Parathyroid adenoma (tissue), 2 donors: Measurements from ENCODE around the gene PGC.
A peak's percentile ranks its signal among the peaks of the same experiment; 100 is the strongest.
"Not testable (repeated sequence)": the region's sequence is repeated elsewhere in the genome, so short reads cannot be mapped to it uniquely, and the experiment has no call there.

Experiments used
- H2AFZ ChIP-seq: fragments of 300-600 bp; sonication (generic); one replicate; pipeline ENCODE4 v1.7.0; 2017; ENCODE audit warnings: antibody characterized with exemption, mild to moderate bottlenecking
- H3K27ac ChIP-seq: fragments of 300-600 bp; sonication (generic); one replicate; pipeline ENCODE4 v1.7.0; 2017
- H3K27me3 ChIP-seq: fragments of 300-600 bp; sonication (generic); one replicate; pipeline ENCODE4 v1.7.0; 2017; ENCODE audit warnings: low read length; ENCODE audit not compliant: control insufficient read depth, insufficient read depth
- H3K36me3 ChIP-seq: fragments of 300-600 bp; sonication (generic); one replicate; pipeline ENCODE4 v1.7.0; 2017; ENCODE audit warnings: low read length; ENCODE audit not compliant: control insufficient read depth, insufficient read depth
- H3K4me1 ChIP-seq: fragments of 300-600 bp; sonication (generic); one replicate; pipeline ENCODE4 v1.7.0; 2017; ENCODE audit warnings: control low read depth
- H3K4me2 ChIP-seq: fragments of 300-600 bp; sonication (generic); one replicate; pipeline ENCODE4 v1.7.0; 2017; ENCODE audit warnings: low read length
- H3K4me3 ChIP-seq: fragments of 300-600 bp; sonication (generic); one replicate; pipeline ENCODE4 v1.7.0; 2017; ENCODE audit warnings: low read depth, low read length
- H3K79me2 ChIP-seq: fragments of 300-600 bp; sonication (generic); one replicate; pipeline ENCODE4 v1.7.0; 2017; ENCODE audit warnings: control low read depth
- H3K9ac ChIP-seq: fragments of 300-600 bp; sonication (generic); one replicate; pipeline ENCODE4 v1.7.0; 2017; ENCODE audit warnings: mild to moderate bottlenecking
- H3K9me3 ChIP-seq: fragments of 300-600 bp; sonication (generic); one replicate; pipeline ENCODE4 v1.7.0; 2017; ENCODE audit warnings: low read length; ENCODE audit not compliant: control insufficient read depth
- TF ChIP-seq, protein P1 (sequence below): fragments of 300-600 bp; sonication (generic); IDR thresholded peaks from one replicate; pipeline ENCODE4 v1.7.0; 2017; ENCODE audit warnings: antibody characterized with exemption, mild to moderate bottlenecking
- donor health status: primary hyperparathyroidism.

PGC gene

DNA sequence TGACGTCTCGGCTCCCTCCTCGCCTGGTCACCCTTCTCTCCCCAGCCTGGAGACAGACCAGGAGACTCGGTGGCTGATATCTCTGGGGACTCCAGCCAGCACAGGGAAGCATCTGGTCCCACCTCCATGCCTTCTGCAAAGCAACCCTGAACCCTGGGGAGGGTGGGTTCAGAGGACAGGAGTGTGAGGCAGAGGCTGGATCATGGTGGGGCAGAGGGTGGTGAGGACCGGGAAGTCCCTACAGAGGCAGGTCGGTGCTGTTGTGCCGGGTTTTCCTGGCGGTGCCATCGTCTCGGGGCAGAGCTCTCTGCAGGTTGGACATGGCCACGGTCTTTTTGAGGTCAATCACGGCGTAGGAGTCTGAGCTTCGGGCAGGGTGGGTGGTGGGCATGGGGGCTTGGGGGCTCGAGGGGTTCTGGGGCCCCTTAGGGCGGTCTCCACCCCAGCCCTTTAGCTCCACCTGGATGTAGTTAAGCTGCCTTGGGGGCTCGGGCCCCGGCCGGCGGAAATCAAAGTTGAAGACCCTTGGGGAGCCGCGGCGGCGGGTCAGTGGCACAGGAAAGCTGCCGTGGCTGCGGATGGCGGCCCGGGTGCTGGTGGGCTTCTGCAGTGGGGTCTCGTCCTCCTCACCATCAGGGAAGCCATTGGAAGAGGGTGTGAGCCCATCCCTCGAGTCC is 23.3 kb upstream of the PGC start:
- Histone ChIP-seq H3K4me2 (no peak overlapping the region), H3K36me3 (no peaks in the 10 kb centered on the region), H3K27ac (no peak overlapping the region)

DNA sequence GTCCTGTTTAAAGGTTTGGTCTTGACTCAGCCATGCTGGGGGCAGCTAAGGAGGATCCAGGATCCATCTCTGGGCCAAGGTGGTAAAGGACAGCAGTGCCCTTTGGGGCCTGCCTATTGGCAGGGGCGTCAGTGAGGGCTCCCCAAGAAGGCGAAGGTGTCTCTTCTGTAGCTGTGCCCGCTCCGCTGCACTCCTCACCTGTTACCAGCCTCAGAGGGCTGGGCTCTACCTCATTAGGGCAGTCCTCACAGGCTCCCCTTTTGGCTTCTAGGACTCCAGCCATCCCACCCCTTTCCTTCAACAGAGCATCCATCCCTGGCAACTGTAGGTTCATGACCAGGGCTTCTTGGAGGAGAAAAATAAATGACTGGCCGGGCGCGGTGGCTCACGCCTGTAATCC is 22.2 kb upstream of the PGC start:
- H3K27ac ChIP-seq, result no peak overlapping the region
- no peaks in the 10 kb centered on the region for H3K4me1 ChIP-seq
- H2AFZ ChIP-seq, result no peak overlapping the region
- H3K27me3 ChIP-seq, result no peaks in the 10 kb centered on the region
- H3K9me3 ChIP-seq, result no peaks in the 10 kb centered on the region
- no peaks in the 10 kb centered on the region for H3K36me3 ChIP-seq
- H3K79me2 ChIP-seq, result no peaks in the 10 kb centered on the region
- TF ChIP-seq, protein P1, sequence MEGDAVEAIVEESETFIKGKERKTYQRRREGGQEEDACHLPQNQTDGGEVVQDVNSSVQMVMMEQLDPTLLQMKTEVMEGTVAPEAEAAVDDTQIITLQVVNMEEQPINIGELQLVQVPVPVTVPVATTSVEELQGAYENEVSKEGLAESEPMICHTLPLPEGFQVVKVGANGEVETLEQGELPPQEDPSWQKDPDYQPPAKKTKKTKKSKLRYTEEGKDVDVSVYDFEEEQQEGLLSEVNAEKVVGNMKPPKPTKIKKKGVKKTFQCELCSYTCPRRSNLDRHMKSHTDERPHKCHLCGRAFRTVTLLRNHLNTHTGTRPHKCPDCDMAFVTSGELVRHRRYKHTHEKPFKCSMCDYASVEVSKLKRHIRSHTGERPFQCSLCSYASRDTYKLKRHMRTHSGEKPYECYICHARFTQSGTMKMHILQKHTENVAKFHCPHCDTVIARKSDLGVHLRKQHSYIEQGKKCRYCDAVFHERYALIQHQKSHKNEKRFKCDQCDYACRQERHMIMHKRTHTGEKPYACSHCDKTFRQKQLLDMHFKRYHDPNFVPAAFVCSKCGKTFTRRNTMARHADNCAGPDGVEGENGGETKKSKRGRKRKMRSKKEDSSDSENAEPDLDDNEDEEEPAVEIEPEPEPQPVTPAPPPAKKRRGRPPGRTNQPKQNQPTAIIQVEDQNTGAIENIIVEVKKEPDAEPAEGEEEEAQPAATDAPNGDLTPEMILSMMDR, result no peak
- H3K9ac ChIP-seq, result no peak overlapping the region
- no peak overlapping the region for H3K4me3 ChIP-seq
- H3K4me2 ChIP-seq, result no peak overlapping the region

More for the DNA sequence above, 23.3 kb upstream of the PGC start:
- H3K79me2 ChIP-seq, result no peaks in the 10 kb centered on the region
- H3K4me1 ChIP-seq, result no peaks in the 10 kb centered on the region
- TF ChIP-seq, protein P1, result no peak
- no peaks in the 10 kb centered on the region for H3K9me3 ChIP-seq
- H3K27me3 ChIP-seq, result no peaks in the 10 kb centered on the region
- no peak overlapping the region for H2AFZ ChIP-seq
- no peak overlapping the region for H3K9ac ChIP-seq
- H3K4me3 ChIP-seq, result no peak overlapping the region

DNA sequence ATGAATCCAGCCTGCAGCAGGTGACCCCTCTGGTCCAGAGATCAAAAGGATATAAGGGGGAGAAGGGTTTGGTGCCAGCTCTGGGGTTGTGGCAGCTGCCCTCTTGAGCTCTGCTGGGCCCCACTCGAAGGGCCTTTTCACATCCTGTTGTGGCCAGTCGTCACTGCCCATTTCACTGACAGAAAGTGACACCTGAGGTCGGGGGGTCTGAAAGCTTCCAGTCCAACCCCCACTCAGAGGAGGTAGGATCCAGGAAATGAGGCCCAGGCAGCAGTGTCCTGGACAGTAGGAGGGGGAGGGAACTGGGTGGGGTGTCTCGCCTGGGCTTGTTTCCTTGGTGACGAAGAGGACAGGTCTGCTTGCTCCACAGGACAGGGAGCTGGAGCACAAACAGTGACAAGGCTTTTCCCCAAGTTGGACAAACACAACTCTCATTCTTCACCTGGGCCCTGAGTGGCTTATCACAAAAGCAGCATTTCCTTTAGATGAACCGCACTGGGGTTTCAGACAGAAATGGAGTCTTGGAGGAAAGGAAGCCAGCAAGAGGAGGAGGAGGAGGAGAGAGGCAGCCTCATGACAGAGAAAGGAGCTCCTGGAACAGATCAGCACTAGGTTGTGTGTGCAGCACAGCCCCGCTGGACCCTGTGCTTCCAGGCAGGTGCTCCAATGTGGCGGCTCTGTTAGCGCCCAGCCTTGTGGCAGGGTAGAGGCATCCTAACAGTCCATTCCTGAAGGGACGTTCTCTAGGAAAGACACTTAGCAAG is 21.5 kb upstream of the PGC start:
- H2AFZ ChIP-seq, result no peak overlapping the region
- no peaks in the 10 kb centered on the region for H3K79me2 ChIP-seq
- TF ChIP-seq, protein P1, result no peak
- no peak overlapping the region for H3K9ac ChIP-seq
- no peak overlapping the region for H3K4me2 ChIP-seq
- H3K27ac ChIP-seq, result no peak overlapping the region
- H3K9me3 ChIP-seq, result no peaks in the 10 kb centered on the region
- no peak overlapping the region for H3K4me3 ChIP-seq
- no peaks in the 10 kb centered on the region for H3K27me3 ChIP-seq
- H3K4me1 ChIP-seq, result no peaks in the 10 kb centered on the region
- no peaks in the 10 kb centered on the region for H3K36me3 ChIP-seq

DNA sequence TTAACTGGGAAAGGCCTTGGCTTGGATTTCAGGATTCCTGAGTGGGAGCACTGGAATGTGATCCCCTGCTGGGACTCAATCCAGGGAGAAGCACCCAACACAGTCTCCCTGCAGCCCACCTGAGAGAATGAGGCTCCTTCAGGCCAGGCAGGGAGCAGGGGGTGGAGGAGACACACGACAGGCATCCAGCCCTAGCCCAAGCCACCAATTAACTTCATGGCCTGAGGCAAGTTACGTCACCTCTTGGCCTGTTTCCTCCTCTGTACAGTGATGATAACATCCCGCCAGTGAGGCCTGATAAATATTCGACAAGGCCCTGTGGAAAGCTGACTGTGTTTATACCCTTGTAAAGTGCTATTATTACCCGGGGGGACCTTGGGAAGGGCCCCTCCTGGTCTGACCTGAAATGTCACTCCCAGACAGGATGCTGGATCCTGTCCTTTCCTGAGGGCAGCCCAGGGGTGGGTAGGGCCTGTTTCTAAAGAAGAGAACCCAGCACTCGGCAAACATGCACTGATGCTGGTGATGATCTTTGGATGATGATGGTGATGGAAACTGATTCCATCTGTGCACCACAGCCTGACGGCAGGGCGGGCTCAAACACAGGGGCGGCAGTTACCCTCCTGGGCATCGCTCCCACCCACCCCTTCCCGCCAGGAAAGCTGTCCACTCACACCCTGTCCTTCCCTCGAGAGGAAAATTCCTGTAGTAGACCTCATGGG is 20.1 kb upstream of the PGC start:
- Histone ChIP-seq H3K4me3 (no peak overlapping the region), H3K9me3 (no peaks in the 10 kb centered on the region), H3K27ac (no peak overlapping the region), H3K36me3 (no peaks in the 10 kb centered on the region), H3K79me2 (no peaks in the 10 kb centered on the region), H3K4me2 (no peak overlapping the region), H3K27me3 (no peaks in the 10 kb centered on the region), H2AFZ (peak overlapping the region; percentile 25), H3K4me1 (no peaks in the 10 kb centered on the region), H3K9ac (no peak overlapping the region)
- TF ChIP-seq, protein P1, result no peak

DNA sequence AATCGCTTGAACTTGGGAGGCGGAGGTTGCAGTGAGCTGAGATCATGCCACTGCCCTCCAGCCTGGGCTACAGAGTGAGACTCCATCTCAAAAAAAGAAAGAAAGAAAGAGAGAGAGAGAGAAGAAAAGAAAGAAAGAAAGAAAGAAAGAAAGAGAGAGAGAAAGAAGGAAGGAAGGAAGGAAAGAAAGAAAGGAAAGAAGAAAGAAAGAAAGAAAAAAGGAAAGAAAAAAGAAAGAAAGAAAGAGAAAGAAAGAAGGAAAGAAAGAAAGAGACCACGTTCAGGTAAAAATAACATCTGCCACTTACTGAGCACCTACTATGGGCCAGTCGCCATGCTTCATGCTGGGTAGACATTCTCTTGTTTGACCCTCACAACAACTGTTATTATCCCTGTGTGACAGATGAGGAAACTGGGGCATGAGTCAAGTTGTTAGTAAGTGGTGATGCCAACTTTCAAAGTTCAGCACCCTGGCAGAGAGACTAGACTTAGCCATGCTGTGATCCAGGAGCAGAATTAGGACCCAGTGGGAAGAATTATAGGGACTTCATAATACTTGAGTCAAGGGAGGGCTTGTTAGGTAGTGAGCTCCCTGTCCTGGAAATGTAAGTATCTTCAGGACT is 19.0 kb upstream of the PGC start:
- not testable (repeated sequence) for H3K9me3 ChIP-seq, H3K79me2 ChIP-seq, H3K4me1 ChIP-seq, H3K36me3 ChIP-seq, H3K4me3 ChIP-seq, H3K4me2 ChIP-seq, H3K27me3 ChIP-seq, H2AFZ ChIP-seq, H3K27ac ChIP-seq, H3K9ac ChIP-seq
